Activated CD8-positive, alpha-beta memory T cell treated with anti-CD3 and anti-CD28 coated beads, Interleukin-2, amount 50 U/mL, for 4 hours (primary cell): ENCODE results near the gene CRTC1.
"Not testable (repeated sequence)": the region's sequence is repeated elsewhere in the genome, so short reads cannot be mapped to it uniquely, and the experiment has no call there.

ENCODE experiments used
- DNase-seq: peaks from one replicate; pipeline ENCODE4 v3.0.0-alpha.2; 2020

CRTC1 gene

DNA sequence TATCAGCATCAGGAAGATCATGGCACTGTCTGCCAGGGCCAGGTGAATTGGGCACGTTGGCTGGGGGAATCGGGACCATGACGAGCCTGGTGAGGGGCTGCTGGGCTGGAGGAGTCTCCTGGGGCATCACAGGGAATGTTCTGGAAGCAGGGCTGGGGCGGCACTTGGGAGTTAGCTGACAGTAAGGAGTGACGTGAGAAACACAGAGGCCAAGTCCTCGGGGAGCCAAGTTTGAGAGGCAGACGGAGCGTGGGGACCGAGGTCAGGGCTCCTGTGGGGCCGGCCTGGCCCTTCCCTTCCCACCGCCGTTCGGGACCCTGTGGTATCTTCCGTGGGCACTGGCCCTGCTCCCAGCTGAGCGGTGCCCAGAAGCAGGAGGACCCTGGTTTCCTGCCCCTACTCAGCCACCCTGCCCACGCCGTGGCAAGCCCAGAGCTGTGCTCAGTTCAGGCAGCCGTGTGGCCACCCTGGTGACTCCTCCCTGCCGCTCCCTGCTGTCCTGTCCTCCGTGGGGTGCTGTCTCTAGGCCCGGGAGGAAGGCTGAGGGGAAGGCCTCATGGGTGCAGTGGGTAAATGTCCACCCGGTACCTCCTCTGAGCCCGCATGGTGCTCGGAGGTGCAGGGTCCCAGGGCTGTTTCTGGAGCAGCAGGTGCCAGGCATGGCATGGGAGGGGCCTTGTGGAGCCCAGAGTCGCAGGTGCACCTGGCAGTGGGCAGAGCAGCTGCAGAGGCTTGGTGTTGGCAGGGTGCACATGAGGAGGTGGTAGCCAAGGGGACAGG is 25.2 kb downstream of the CRTC1 start:
- DNase-seq: no peak

DNA sequence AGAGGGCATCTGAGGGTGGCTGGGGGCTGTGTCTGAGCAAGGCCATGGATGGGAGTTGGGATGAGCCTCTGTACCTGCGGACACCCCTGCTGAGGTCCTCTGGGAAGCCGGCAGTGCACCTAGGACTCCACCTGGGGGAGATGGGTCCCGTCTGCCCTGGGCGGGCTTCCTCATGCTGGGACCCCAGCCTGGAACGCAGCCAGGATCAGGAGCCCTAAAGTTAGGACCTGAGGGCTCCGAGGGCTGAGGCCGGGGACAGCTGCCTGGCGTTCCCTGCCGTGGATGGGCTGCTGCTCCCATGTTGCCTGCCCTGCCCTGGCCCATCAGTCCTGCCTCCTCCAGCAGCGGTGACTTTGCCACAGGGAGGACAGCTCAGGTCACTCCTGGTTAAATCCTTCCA is 26.1 kb downstream of the CRTC1 start:
- no peak for DNase-seq

DNA sequence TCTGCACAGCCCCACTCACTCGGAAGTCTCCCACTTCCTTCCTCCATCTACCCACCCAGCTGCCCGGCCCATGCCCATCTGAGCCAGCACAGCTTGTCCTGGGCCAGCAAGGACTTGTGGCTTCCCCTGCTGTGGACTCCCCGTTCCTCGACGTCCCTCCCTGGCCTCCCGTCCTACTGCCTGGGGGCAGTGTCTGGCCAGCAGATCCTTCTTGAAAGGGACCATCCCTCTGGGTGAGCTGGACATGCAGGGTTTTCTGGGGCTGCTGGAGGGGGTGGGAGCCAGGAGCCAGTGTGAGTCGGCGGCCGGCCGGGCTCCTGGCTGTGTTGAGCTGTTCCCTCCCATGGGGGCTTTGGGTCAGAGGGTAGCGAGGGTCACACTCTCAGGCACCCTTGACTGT is 26.7 kb downstream of the CRTC1 start:
- DNase-seq: no peak

DNA sequence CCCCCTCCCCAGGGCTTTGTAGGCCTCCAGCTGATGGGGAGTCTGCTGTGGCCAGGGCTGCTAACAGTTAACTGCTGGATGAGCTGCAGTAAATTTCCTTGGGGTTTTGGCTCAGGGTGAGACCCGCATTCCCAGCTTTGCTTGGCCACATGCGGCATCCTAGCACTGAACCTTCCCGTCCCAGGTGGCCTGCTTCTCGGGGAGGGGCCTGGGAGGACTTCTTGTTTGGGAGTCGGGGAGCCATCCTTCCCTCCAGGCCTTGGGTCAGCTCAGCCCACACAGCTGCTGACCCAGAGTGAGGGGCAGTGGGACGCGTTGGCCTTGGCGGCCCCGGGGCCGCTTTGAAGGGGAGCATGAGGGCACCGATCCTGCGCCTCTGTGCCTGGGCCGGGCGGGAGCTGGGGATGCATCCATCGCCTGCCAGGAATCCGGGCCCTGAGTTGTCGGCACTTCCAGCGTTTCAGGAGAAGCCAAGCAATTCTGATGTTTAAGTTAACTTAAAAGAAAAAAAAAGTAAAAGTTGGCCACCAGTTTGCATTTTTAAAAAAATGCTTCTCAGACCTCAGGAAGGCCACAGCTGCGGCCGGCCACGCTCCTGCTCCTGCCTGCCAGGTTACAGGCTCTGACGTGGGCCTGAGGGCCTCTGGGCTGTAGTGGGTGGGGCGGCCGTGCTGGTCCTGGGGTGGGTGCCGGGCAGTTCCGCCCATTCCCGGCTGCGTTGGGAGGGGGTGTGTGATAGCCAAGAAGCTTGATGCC is 27.7 kb downstream of the CRTC1 start:
- no peak for DNase-seq

DNA sequence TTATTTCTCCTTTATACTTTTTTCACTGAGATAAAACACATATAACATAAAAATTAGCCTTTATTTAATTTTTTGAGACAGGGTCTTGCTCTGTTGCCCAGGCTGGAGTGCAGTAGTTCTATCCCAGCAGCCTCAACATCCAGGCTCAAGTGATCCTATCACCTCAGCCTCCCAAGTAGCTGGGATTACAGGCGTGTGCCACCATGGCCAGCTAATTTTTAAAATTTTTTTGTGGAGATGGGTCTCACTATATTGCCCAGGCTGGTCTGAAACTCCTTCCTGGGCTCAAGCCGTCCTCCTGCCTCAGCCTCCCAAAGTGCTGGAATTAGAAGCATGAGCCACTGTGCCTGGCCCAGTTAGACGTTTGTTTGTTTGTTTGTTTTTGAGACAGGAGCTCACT is 28.4 kb downstream of the CRTC1 start:
- no peak for DNase-seq

DNA sequence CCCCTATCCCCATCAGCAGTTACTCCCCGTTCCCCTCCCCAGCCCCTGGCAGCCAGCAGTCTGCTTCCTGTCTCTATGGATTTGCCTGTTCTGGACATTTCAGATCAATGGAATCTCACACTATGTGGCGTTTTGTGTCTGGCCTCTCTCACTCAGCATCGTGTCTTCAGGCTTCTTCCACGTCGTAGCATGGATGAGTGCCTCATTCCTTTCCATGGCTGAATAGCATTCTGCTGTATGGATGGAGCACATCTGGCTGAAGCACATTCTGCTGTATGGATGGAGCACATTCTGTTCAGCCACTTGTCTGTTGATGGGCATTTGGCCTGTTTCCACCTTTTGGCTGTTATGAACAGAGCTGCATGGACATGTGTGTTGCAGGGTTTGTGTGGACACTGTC is 29.5 kb downstream of the CRTC1 start:
- no peak for DNase-seq

DNA sequence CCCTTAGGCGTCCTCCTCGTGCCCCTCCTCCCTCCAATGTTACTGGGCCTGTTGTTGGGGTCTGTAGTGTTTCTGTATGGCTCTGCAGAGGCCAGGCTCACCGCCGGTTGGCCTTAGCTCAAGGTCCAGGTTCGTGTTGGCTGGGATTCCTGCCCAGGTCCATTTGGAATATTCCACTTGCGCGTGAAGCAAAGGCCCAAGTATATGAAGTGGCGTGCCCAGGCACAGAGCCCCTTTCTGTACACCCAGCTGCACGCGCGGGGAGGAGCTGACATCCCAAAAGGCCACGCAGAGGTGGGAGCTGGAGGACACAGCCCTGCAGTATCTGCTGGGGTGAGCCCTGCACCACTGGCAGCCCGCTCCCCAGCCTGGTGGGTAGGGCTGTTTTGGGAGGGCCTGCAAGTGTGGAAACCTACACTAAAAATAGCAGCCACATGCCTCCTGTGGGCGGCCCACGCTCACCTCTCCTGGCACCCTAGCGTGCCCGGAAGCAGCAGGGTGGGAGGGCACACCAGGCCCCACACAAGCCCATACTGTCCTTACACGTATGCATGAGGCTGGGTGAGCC is 30.2 kb downstream of the CRTC1 start:
- no peak for DNase-seq

GRCh38 chr19:18715416-18715815 is 31.9 kb downstream of the CRTC1 start:
- no peak for DNase-seq

DNA sequence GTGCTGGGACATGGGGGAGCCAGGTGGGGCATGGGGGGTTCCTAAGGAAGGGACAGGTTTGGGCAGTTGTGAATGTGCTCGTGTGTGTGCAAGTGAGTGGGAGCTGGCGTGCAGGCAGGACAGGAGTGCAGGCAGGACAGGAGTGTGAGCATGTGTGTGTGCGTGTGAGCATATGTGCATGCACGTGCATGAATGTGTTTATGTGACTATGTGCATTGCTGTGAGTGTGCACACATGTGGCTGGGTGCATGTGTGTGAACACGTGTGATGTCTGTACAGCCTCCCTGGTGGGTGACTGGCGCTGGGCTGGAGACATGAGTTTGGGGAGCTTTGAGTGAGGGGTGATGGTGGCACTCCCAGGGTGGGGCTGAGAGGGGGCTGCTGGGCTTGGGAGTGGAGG is 33.4 kb downstream of the CRTC1 start:
- no peak for DNase-seq

GRCh38 chr19:18717601-18718000 is 34.1 kb downstream of the CRTC1 start:
- DNase-seq: no peak

GRCh38 chr19:18718015-18718526 is 34.6 kb downstream of the CRTC1 start:
- no peak for DNase-seq

GRCh38 chr19:18718846-18719458 is 35.5 kb downstream of the CRTC1 start:
- no peak for DNase-seq

- no peak for DNase-seq
These were observed 36.1 kb downstream of the CRTC1 start for GRCh38 chr19:18719541-18719940.

DNA sequence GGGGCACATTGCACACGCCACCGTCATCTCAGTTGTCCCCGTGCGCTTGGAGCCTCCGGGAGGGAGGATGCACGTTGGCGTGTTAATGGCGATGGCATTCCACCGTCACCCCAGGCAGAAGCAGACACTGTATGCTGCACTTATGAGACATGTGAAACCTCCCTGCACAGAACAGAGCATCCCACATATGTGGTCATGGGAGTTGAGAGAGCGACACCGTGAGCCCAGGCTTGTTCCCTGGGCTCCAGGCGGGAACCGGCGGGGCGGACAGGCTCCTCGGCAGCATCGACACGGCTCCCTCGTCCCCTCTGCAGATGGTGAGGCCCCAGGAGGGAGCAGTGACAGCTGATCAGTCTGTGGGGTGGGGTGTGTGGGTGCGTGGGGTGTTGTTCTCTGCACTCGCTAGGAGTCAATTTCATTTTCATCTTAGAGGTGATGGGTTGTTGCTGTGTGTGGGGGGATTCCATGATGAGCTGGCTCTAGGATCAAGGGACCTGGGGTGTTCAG is 40.4 kb downstream of the CRTC1 start:
- DNase-seq: no peak

DNA sequence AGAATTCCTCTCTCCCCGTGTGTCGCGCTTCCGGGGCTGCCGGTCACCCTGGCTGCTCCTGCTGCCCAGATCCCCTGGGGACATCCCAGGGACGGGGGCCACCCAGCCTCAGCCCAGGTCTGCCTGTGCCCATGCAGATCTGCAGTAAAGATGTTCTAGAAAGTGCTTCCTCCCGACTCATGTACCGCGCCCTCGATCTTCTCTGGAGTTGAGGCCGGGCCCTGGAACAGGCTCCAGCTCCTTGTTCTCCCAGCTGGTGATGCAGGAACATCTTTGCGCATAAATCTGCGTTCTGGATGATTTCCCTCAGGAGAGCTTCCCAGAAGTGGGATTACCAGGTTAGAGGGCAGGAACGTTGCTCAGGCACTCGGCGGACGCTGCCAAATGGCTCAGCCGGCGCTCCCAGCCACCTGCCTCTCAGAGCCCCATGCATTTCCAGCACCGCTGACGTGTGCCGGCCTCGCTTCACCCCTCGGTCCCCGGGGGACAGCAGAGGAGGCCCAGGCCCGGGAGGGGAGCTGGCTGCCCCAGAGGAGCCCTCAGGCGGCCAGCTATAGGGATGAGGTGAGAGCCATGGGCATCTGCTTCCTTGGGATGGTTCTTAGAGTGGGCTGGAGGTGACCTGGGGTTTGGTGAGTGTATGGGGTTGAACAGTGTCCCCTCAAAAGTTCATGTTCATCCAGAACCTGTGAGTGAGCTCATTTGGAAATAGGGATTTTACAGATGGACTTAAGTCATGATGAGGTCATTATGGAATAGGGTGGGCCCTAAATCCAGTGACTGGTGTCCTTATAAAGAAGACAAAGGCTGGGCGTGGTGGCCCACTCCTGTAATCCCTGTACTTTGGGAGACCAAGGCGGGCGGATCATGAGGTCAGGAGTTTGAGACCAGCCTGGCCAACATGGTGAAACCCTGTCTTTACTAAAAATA is 42.6 kb downstream of the CRTC1 start:
- DNase-seq: no peak

GRCh38 chr19:18726846-18727245 is 43.4 kb downstream of the CRTC1 start:
- DNase-seq: no peak

GRCh38 chr19:18727602-18728001 is 44.1 kb downstream of the CRTC1 start:
- DNase-seq: not testable (repeated sequence)

- DNase-seq: no peak
These were observed 46.6 kb downstream of the CRTC1 start for GRCh38 chr19:18729933-18730530.

DNA sequence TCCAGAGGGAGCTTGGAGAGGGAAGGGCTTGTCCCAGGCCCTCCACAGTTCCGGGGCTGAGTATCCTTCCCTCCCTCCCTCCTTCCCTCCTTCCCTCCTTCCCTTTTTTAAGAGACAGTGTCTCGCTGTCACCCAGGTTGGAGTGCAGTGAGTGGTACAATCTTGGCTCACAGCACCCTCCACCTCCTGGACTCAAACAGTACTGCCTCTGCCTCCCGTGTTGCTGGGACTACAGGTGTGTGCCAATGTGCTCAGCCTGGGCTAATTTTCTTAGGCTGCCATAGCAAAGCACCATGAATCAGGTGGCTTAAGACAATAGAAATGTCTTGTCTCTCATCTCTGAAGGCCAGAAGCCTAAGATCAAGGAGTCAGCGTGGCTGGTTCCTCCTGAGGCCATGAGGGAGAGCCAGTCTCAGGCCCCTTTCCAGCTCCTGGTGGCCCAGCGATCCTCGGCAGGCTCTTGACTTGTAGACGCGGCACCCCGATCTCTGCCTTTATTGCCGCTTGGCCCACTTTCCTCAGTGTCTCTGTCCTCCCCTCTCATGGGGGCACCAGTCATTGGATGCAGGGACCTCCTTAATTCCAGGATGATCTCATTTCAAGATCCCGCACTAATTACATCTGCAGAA is 47.5 kb downstream of the CRTC1 start:
- no peak for DNase-seq

DNA sequence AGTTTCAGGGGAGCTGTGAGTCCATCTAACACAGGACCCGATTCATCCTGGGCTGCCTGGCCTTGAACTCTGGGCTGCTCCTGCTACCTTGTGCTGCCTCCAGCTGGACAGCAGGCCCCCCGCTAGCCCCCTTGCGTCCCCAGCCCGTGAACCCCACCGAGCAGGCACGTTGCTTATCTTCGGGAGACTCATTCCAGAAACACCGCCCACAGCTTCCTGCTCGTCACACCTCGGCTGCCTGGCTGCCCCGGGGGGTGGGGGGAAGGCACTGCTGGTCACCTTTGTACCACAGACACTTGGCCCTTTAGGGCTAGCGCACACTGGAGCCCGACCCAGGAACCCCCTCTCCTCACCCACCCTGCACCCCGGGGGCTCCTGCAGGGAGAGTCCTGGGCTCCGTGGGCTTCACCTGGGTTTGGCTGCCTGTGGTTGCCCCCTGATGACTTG is 48.1 kb downstream of the CRTC1 start:
- DNase-seq: no peak

- no peak for DNase-seq
These were observed 49.7 kb downstream of the CRTC1 start for GRCh38 chr19:18733196-18733647.
